ENCODE measurements around the gene CMTM5. TPM values are rescaled to one million over a fixed set of nuclear protein-coding genes. Genes with fewer than 3 reads are reported as not detected.
"Not testable (repeated sequence)": the region's sequence is repeated elsewhere in the genome, so short reads cannot be mapped to it uniquely, and the experiment has no call there.

The CMTM5 gene
- total RNA-seq, 2 experiments from 2014 or later, result not detected

- H3K9me3 Mint-ChIP-seq (ENCODE audit: insufficient read depth); H3K27me3 Mint-ChIP-seq (ENCODE audit: low read depth); H3K36me3 Mint-ChIP-seq (ENCODE audit: low read depth); H3K4me1 Mint-ChIP-seq (ENCODE audit: low read depth); CTCF ChIA-PET; DNase-seq; H3K27ac Mint-ChIP-seq; ATAC-seq; H3K4me3 Mint-ChIP-seq: not testable (repeated sequence)
- POLR2A ChIA-PET, result interaction anchor here (0.7 kb wide), 1 partner anchor 226 kb away, joined by 3 read pairs; no protein-coding TSS in a partner anchor
Measured at GRCh38 chr14:23389871-23390270, 13.0 kb downstream of the CMTM5 start.

DNA sequence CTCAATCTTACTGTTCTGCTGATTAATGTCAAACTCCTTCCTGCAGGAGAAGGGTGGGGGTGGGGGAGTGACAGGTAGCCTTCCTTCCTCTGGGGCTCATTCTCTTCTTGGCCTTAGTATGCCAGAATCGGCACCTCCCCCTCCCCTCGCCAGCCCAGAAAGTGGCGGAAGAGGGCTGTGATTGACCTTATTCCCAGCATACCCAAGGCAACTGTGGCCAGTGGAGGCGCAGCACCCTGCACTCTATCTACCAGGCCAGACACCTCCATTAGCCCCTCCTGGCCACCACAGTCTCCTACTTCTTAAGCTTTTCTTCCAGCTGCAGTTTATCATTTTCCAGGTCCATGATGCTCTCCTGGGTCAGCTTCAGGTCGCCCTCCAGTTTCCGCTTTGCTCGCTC, 15.8 kb downstream of the CMTM5 start:
- H3K9me3 Mint-ChIP-seq (ENCODE audit: insufficient read depth), result no peaks in the 10 kb centered on the region
- H3K36me3 Mint-ChIP-seq (ENCODE audit: low read depth), result no peaks in the 10 kb centered on the region
- ChIA-PET CTCF (interaction anchor here (2.7 kb wide), 1 partner anchor 12 kb away, joined by 10 read pairs; no protein-coding TSS in a partner anchor), POLR2A (interaction anchor here (1.1 kb wide), 1 partner anchor 30 kb away, joined by 4 read pairs; no protein-coding TSS in a partner anchor)
- no peak for DNase-seq
- H3K27ac Mint-ChIP-seq, result no peak overlapping the region
- H3K4me3 Mint-ChIP-seq, result no peak overlapping the region
- ATAC-seq, result no peak
- H3K27me3 Mint-ChIP-seq (ENCODE audit: low read depth), result no peaks in the 10 kb centered on the region
- no peaks in the 10 kb centered on the region for H3K4me1 Mint-ChIP-seq (ENCODE audit: low read depth)

DNA sequence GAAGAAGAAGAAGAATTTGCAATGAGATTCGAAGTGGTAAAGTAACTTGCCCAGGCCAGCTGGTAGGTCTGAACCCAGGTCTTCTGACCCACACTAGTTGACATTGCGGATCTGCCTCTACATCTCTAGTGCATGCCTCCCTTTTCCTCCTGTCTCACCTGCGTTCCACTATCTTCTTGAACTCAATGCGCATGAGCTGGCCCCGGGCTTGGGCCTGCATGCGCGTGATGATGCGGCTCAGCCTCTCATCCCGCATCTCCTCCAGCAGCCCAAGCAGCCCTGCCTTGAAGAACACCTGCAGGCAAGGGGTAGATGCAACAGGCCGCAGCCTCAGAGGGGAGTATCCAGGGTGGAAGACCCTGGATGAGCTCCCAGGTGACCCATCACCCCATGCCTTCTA, 19.3 kb downstream of the CMTM5 start:
- POLR2A ChIA-PET, result no interaction called here
- CTCF ChIA-PET, result interaction anchor here (1.6 to 1.8 kb wide), 2 partner anchors 16 kb away, joined by 4 to 6 read pairs; no protein-coding TSS in a partner anchor
- Mint-ChIP-seq H3K9me3 (ENCODE audit: insufficient read depth) (no peaks in the 10 kb centered on the region), H3K4me3 (no peak overlapping the region), H3K27ac (no peak overlapping the region), H3K4me1 (ENCODE audit: low read depth) (no peaks in the 10 kb centered on the region), H3K27me3 (ENCODE audit: low read depth) (no peaks in the 10 kb centered on the region), H3K36me3 (ENCODE audit: low read depth) (no peaks in the 10 kb centered on the region)
- ATAC-seq, result no peak
- no peak for DNase-seq

- H3K9me3 Mint-ChIP-seq (ENCODE audit: insufficient read depth), result no peaks in the 10 kb centered on the region
- CTCF ChIA-PET, result interaction anchor here (1.8 kb wide), 1 partner anchor 17 kb away, joined by 6 read pairs; no protein-coding TSS in a partner anchor
- no peaks in the 10 kb centered on the region for H3K27me3 Mint-ChIP-seq (ENCODE audit: low read depth)
- H3K4me3 Mint-ChIP-seq, result no peak overlapping the region
- H3K36me3 Mint-ChIP-seq (ENCODE audit: low read depth), result no peaks in the 10 kb centered on the region
- H3K4me1 Mint-ChIP-seq (ENCODE audit: low read depth), result no peaks in the 10 kb centered on the region
- H3K27ac Mint-ChIP-seq, result no peak overlapping the region
- no peak for ATAC-seq
- no peak for DNase-seq
- POLR2A ChIA-PET, result no interaction called here
Measured at GRCh38 chr14:23396781-23397407, 20.0 kb downstream of the CMTM5 start.

DNA sequence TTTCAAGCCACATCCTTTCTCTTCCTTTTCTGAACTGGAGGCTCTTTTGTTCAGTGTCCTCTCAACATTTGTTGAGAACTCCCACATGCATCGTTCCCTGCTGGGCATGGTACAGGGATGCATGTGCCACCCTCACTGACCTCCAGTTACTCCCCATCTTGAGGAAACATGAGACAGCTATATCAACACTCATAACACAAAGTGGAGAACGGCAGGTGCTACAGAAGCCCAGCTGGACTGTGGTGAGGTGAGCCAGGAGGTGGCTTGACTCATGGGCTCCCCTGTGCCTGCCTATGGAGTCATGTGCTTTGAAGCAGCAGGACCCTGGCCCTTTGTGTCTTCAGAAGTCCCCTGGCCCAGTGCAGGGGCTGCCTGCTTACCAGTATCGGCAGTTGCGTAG, 21.5 kb downstream of the CMTM5 start:
- no peak overlapping the region for H3K4me3 Mint-ChIP-seq
- ChIA-PET CTCF (no interaction called here), POLR2A (no interaction called here)
- H3K36me3 Mint-ChIP-seq (ENCODE audit: low read depth), result no peaks in the 10 kb centered on the region
- no peak for DNase-seq
- no peaks in the 10 kb centered on the region for H3K9me3 Mint-ChIP-seq (ENCODE audit: insufficient read depth)
- no peak for ATAC-seq
- no peak overlapping the region for H3K27ac Mint-ChIP-seq
- no peaks in the 10 kb centered on the region for H3K27me3 Mint-ChIP-seq (ENCODE audit: low read depth)
- no peaks in the 10 kb centered on the region for H3K4me1 Mint-ChIP-seq (ENCODE audit: low read depth)

GRCh38 chr14:23399136-23399535, 22.3 kb downstream of the CMTM5 start:
- Mint-ChIP-seq H3K27me3 (ENCODE audit: low read depth) (no peaks in the 10 kb centered on the region), H3K4me1 (ENCODE audit: low read depth) (no peaks in the 10 kb centered on the region), H3K27ac (no peak overlapping the region), H3K4me3 (no peak overlapping the region), H3K9me3 (ENCODE audit: insufficient read depth) (no peaks in the 10 kb centered on the region), H3K36me3 (ENCODE audit: low read depth) (no peaks in the 10 kb centered on the region)
- CTCF ChIA-PET, result no interaction called here
- POLR2A ChIA-PET, result interaction anchor here (0.7 kb wide), 1 partner anchor 63 kb away, joined by 3 read pairs; no protein-coding TSS in a partner anchor
- ATAC-seq, result no peak
- no peak for DNase-seq

GRCh38 chr14:23399591-23399990, 22.7 kb downstream of the CMTM5 start:
- Mint-ChIP-seq H3K27ac (no peak overlapping the region), H3K36me3 (ENCODE audit: low read depth) (no peaks in the 10 kb centered on the region), H3K27me3 (ENCODE audit: low read depth) (no peaks in the 10 kb centered on the region), H3K4me1 (ENCODE audit: low read depth) (no peaks in the 10 kb centered on the region), H3K4me3 (no peak overlapping the region), H3K9me3 (ENCODE audit: insufficient read depth) (no peaks in the 10 kb centered on the region)
- ATAC-seq (no peak), DNase-seq (no peak)
- ChIA-PET POLR2A (interaction anchor here (0.7 kb wide), 1 partner anchor 63 kb away, joined by 3 read pairs; no protein-coding TSS in a partner anchor), CTCF (no interaction called here)

GRCh38 chr14:23400496-23401149, 23.8 kb downstream of the CMTM5 start:
- ATAC-seq; H3K27me3 Mint-ChIP-seq (ENCODE audit: low read depth); CTCF ChIA-PET; POLR2A ChIA-PET; H3K4me3 Mint-ChIP-seq; H3K27ac Mint-ChIP-seq; H3K9me3 Mint-ChIP-seq (ENCODE audit: insufficient read depth); H3K4me1 Mint-ChIP-seq (ENCODE audit: low read depth); DNase-seq; H3K36me3 Mint-ChIP-seq (ENCODE audit: low read depth): not testable (repeated sequence)

- DNase-seq (no peak), ATAC-seq (no peak)
- H3K4me1 Mint-ChIP-seq (ENCODE audit: low read depth), result no peaks in the 10 kb centered on the region
- no peak overlapping the region for H3K4me3 Mint-ChIP-seq
- H3K27ac Mint-ChIP-seq, result no peak overlapping the region
- no peaks in the 10 kb centered on the region for H3K9me3 Mint-ChIP-seq (ENCODE audit: insufficient read depth)
- CTCF ChIA-PET, result no interaction called here
- H3K36me3 Mint-ChIP-seq (ENCODE audit: low read depth), result no peaks in the 10 kb centered on the region
- POLR2A ChIA-PET, result no interaction called here
- H3K27me3 Mint-ChIP-seq (ENCODE audit: low read depth), result no peaks in the 10 kb centered on the region
Measured at GRCh38 chr14:23401291-23401690, 24.4 kb downstream of the CMTM5 start.

- Mint-ChIP-seq H3K4me3 (no peak overlapping the region), H3K36me3 (ENCODE audit: low read depth) (no peaks in the 10 kb centered on the region), H3K4me1 (ENCODE audit: low read depth) (no peaks in the 10 kb centered on the region), H3K9me3 (ENCODE audit: insufficient read depth) (no peaks in the 10 kb centered on the region), H3K27me3 (ENCODE audit: low read depth) (no peaks in the 10 kb centered on the region), H3K27ac (no peak overlapping the region)
- POLR2A ChIA-PET, result no interaction called here
- CTCF ChIA-PET, result no interaction called here
- ATAC-seq, result no peak
- DNase-seq, result no peak
Measured at GRCh38 chr14:23402296-23403138, 25.7 kb downstream of the CMTM5 start.

DNA sequence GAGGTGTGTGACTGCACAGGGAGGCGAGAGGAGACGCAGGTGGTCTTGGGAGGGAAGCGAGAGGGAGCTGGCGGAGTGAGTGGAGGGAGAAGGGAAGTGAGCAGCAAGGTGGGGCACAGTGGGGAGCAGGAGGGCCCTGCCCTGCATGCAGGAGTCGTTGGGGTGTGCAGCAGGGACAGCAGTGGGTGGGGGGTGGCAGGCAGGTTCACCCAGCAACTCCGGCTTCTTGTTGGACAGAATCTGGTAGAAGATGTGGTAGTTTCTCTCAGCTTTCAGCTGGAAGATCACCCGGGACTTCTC, 26.2 kb downstream of the CMTM5 start:
- no peaks in the 10 kb centered on the region for H3K4me1 Mint-ChIP-seq (ENCODE audit: low read depth)
- ChIA-PET POLR2A (no interaction called here), CTCF (no interaction called here)
- no peaks in the 10 kb centered on the region for H3K9me3 Mint-ChIP-seq (ENCODE audit: insufficient read depth)
- no peak overlapping the region for H3K27ac Mint-ChIP-seq
- DNase-seq (no peak), ATAC-seq (no peak)
- no peaks in the 10 kb centered on the region for H3K36me3 Mint-ChIP-seq (ENCODE audit: low read depth)
- no peaks in the 10 kb centered on the region for H3K27me3 Mint-ChIP-seq (ENCODE audit: low read depth)
- no peak overlapping the region for H3K4me3 Mint-ChIP-seq

DNA sequence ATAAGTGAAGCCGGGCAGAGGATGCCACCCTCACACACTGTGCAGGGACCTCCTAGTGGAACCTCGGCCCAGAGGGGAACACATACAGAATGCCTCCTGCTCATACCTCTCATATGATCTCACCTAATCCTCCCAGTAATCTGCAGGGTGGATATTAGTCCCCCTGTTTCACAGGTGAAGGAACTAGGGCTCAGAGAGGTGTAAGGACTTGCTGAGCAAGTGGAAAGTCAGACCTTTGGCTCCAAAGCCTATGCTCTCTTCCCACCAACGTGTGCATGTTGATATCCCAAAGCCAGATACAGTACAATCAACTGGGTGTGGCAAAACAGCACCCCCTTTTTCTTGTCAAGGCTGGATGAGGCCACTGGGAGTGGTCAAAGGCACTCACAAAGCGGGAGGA, 27.1 kb downstream of the CMTM5 start:
- POLR2A ChIA-PET, result no interaction called here

More for the DNA sequence above, 27.1 kb downstream of the CMTM5 start:
- Mint-ChIP-seq H3K27me3 (ENCODE audit: low read depth) (peaks cover 2% of the 10 kb centered on the region), H3K9me3 (ENCODE audit: insufficient read depth) (no peaks in the 10 kb centered on the region), H3K36me3 (ENCODE audit: low read depth) (no peaks in the 10 kb centered on the region), H3K4me1 (ENCODE audit: low read depth) (no peaks in the 10 kb centered on the region), H3K27ac (no peak overlapping the region), H3K4me3 (no peak overlapping the region)
- CTCF ChIA-PET, result no interaction called here
- DNase-seq (no peak), ATAC-seq (no peak)
